Mesenchymal stem cell (in vitro differentiated cells and primary cell): ENCODE data around the gene NEDD8.
"Not testable (repeated sequence)": the region's sequence is repeated elsewhere in the genome, so short reads cannot be mapped to it uniquely, and the experiment has no call there.

Experiments
- DNase-seq: peaks from one replicate; pipeline ENCODE4 v3.0.0-alpha.2; 2013
- H2AFZ ChIP-seq: one replicate; pipeline ENCODE4 v1.6.1; 2013; ENCODE audit warnings: low read depth, mild to moderate bottlenecking, control low read depth, inconsistent platforms, low read length, moderate library complexity
- H2AK5ac ChIP-seq: 2 replicates; pipeline ENCODE4 v1.6.1; 2013; ENCODE audit warnings: low read length, moderate library complexity, mild to moderate bottlenecking, inconsistent platforms; ENCODE audit not compliant: severe bottlenecking
- H2BK120ac ChIP-seq: one replicate; pipeline ENCODE4 v1.6.1; 2013; ENCODE audit warnings: low read depth, mild to moderate bottlenecking, inconsistent platforms, low read length, moderate library complexity
- H2BK12ac ChIP-seq, 2 experiments: one replicate each; pipeline ENCODE4 v1.6.1; 2013; ENCODE audit warnings: inconsistent platforms in 2 of 2, low read length in 2 of 2, mild to moderate bottlenecking in 2 of 2, moderate library complexity in 2 of 2, control low read depth in 1 of 2
- H2BK15ac ChIP-seq: one replicate; pipeline ENCODE4 v1.6.1; 2013; ENCODE audit warnings: mild to moderate bottlenecking, low read depth, inconsistent platforms; ENCODE audit not compliant: poor library complexity, severe bottlenecking
- H2BK5ac ChIP-seq: 2 replicates; pipeline ENCODE4 v1.6.1; 2013; ENCODE audit warnings: low read depth, mild to moderate bottlenecking, low read length, control low read depth, inconsistent platforms; ENCODE audit not compliant: poor library complexity, severe bottlenecking
- H3K14ac ChIP-seq, 2 experiments: one replicate each; pipeline ENCODE4 v1.6.1; 2013; ENCODE audit warnings: inconsistent platforms in 2 of 2, low read length in 2 of 2, control low read depth in 1 of 2, mild to moderate bottlenecking in 1 of 2, moderate library complexity in 1 of 2
- H3K18ac ChIP-seq, 2 experiments: one replicate each; pipeline ENCODE4 v1.6.1; 2013; ENCODE audit warnings: inconsistent platforms in 2 of 2, low read length in 2 of 2, control low read depth in 1 of 2, low read depth in 1 of 2, mild to moderate bottlenecking in 1 of 2
- H3K23ac ChIP-seq, 2 experiments: one replicate each; pipeline ENCODE4 v1.6.1; 2013; ENCODE audit warnings: inconsistent platforms in 2 of 2, low read length in 2 of 2, mild to moderate bottlenecking in 2 of 2, moderate library complexity in 2 of 2, control low read depth in 1 of 2
- H3K27ac ChIP-seq: 2 replicates; pipeline ENCODE4 v1.5.1; 2013; ENCODE audit warnings: mild to moderate bottlenecking, moderate library complexity, low read length, control low read depth, inconsistent platforms; ENCODE audit not compliant: poor library complexity, severe bottlenecking
- H3K27me3 ChIP-seq, 2 experiments: 2 replicates each; pipeline versions ENCODE4 v1.6.1 to v1.7.0; 2013; ENCODE audit warnings: low read length in 2 of 2, mild to moderate bottlenecking in 2 of 2, moderate library complexity in 2 of 2, control low read depth in 1 of 2, inconsistent platforms in 1 of 2; ENCODE audit not compliant: control insufficient read depth in 1 of 2, insufficient read depth in 1 of 2
- H3K36me3 ChIP-seq, 2 experiments: 2 replicates each; pipeline versions ENCODE4 v1.6.1 to v1.7.0; 2013; ENCODE audit warnings: low read length in 2 of 2, control low read depth in 1 of 2, inconsistent platforms in 1 of 2, low read depth in 1 of 2, mild to moderate bottlenecking in 1 of 2; ENCODE audit not compliant: insufficient read depth in 2 of 2, control insufficient read depth in 1 of 2
- H3K4ac ChIP-seq, 2 experiments: one replicate each; pipeline ENCODE4 v1.6.1; 2013; ENCODE audit warnings: inconsistent platforms in 2 of 2, low read length in 2 of 2, mild to moderate bottlenecking in 2 of 2, moderate library complexity in 2 of 2, control low read depth in 1 of 2, low read depth in 1 of 2
- H3K4me1 ChIP-seq: 2 replicates; pipeline ENCODE4 v1.6.1; 2013; ENCODE audit warnings: low read depth, low read length, control low read depth; ENCODE audit not compliant: control insufficient read depth, insufficient read depth
- H3K4me2 ChIP-seq: 2 replicates; pipeline ENCODE4 v1.6.1; 2013; ENCODE audit warnings: low read length, mild to moderate bottlenecking, inconsistent platforms; ENCODE audit not compliant: poor library complexity, severe bottlenecking
- H3K4me3 ChIP-seq, 2 experiments: 2 replicates each; pipeline versions ENCODE4 v1.5.1 to v1.7.0; 2013; ENCODE audit warnings: low read length in 2 of 2, mild to moderate bottlenecking in 2 of 2, control low read depth in 1 of 2, low read depth in 1 of 2; ENCODE audit not compliant: insufficient read depth in 1 of 2
- H3K79me1 ChIP-seq: replicated peaks from 2 replicates; pipeline ENCODE4 v1.6.1; 2013; ENCODE audit warnings: mild to moderate bottlenecking, control low read depth, low read length, inconsistent platforms; ENCODE audit not compliant: poor library complexity, severe bottlenecking
- H3K9ac ChIP-seq: 2 replicates; pipeline ENCODE4 v1.7.0; 2013; ENCODE audit warnings: mild to moderate bottlenecking, low read length, moderate library complexity
- H3K9me3 ChIP-seq: 2 replicates; pipeline ENCODE4 v1.7.0; 2013; ENCODE audit warnings: mild to moderate bottlenecking, low read length; ENCODE audit not compliant: control insufficient read depth
- H4K8ac ChIP-seq: one replicate; pipeline ENCODE4 v1.6.1; 2013; ENCODE audit warnings: inconsistent platforms, mild to moderate bottlenecking, low read length, moderate library complexity
- H4K91ac ChIP-seq: one replicate; pipeline ENCODE4 v1.6.1; 2013; ENCODE audit warnings: mild to moderate bottlenecking, low read length, inconsistent platforms
- WGBS: methylation state at CpG from one replicate; pipeline ENCODE4 v1.1.7; 2013; ENCODE audit warnings: mixed read lengths; 5-methylcytosine and 5-hydroxymethylcytosine counted together

The NEDD8 gene

GRCh38 chr14:24202538-24202937 lies 29.6 kb downstream of the NEDD8 start:
- H3K23ac ChIP-seq, H2BK5ac ChIP-seq, H3K4ac ChIP-seq, H2BK120ac ChIP-seq, H2AFZ ChIP-seq, H2BK12ac ChIP-seq, H3K4me1 ChIP-seq, DNase-seq, H3K4me3 ChIP-seq, H2AK5ac ChIP-seq, H3K18ac ChIP-seq, H3K9ac ChIP-seq, H4K8ac ChIP-seq, H3K14ac ChIP-seq, H4K91ac ChIP-seq, H3K27me3 ChIP-seq, H3K9me3 ChIP-seq, H2BK15ac ChIP-seq, H3K27ac ChIP-seq, H3K4me2 ChIP-seq: not testable (repeated sequence)
- peaks cover 28% of the 10 kb centered on the region for H3K79me1 ChIP-seq
- WGBS, result 92% methylated on average over 8 of the region's 8 CpGs
- H3K36me3 ChIP-seq, result peaks cover 31 to 58% of the 10 kb centered on the region in 2 experiments

DNA sequence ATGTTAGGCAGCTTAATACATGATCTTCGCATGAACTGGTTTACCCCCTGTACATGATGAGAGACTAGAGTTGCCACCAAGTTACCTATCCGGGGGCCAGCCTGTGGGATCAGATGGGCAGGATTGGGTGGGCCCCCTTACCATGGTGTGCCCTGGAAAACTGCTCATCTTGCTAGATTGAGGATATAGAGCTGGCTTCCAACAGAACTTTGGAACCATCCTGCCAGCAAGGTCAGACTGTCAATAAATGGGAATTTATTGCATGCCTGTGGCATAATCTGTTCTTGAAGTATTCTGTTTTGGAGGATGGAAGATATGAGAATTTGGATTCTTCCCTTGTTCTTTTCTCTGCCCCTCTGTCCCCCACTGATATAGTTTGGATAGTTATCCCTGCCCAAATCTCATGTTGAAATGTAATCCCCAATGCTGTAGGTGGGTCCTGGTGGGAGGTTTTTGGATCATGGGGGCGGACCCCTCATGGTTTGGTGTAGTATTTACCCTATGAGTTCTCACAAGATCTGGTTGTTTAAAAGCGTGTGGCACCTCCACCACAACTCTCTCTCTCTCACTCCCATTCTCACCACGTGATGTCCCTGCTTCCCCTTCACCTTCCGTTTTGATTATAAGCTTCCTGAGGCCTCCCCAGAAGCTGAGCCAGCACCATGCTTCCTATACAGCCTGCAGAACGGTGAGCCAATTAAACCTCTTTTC lies 33.2 kb downstream of the NEDD8 start:
- H3K4me2 ChIP-seq, result peak overlapping the region; percentile 22
- H2BK12ac ChIP-seq, result no peak overlapping the region
- H2BK5ac ChIP-seq, result no peak overlapping the region
- H3K4ac ChIP-seq, result no peak overlapping the region
- over 99% methylated on average over 6 of the region's 7 CpGs for WGBS
- H2BK120ac ChIP-seq, result no peak overlapping the region
- H2BK15ac ChIP-seq, result no peak overlapping the region
- no peak overlapping the region for H3K23ac ChIP-seq
- H3K36me3 ChIP-seq, result peaks cover 9 to 28% of the 10 kb centered on the region in 2 experiments
- H3K27ac ChIP-seq, result no peak overlapping the region
- H2AK5ac ChIP-seq, result no peak overlapping the region
- H4K91ac ChIP-seq, result no peak overlapping the region
- no peak overlapping the region for H4K8ac ChIP-seq
- H2AFZ ChIP-seq, result no peak overlapping the region
- no peak overlapping the region for H3K14ac ChIP-seq
- no peaks in the 10 kb centered on the region for H3K27me3 ChIP-seq
- H3K18ac ChIP-seq, result no peak overlapping the region
- H3K9me3 ChIP-seq, result peaks cover 3% of the 10 kb centered on the region
- H3K79me1 ChIP-seq, result peaks cover 21% of the 10 kb centered on the region
- DNase-seq, result no peak
- H3K4me3 ChIP-seq, result no peak overlapping the region
- H3K4me1 ChIP-seq, result peaks cover 9% of the 10 kb centered on the region
- H3K9ac ChIP-seq, result no peak overlapping the region

- H2AK5ac ChIP-seq, result no peak overlapping the region
- DNase-seq, result no peak
- no peak overlapping the region for H2AFZ ChIP-seq
- no peak overlapping the region for H2BK12ac ChIP-seq
- no peak overlapping the region for H3K23ac ChIP-seq
- no peak overlapping the region for H3K27ac ChIP-seq
- H3K36me3 ChIP-seq, result peaks cover 20 to 31% of the 10 kb centered on the region in 2 experiments
- no peak overlapping the region for H3K18ac ChIP-seq
- no peaks in the 10 kb centered on the region for H3K27me3 ChIP-seq
- H3K4me2 ChIP-seq, result peak overlapping the region; percentile 39
- H3K79me1 ChIP-seq, result peaks cover 31% of the 10 kb centered on the region
- H3K9me3 ChIP-seq, result peaks cover 3% of the 10 kb centered on the region
- no peak overlapping the region for H3K9ac ChIP-seq
- no peak overlapping the region for H2BK15ac ChIP-seq
- no peak overlapping the region for H2BK120ac ChIP-seq
- H3K14ac ChIP-seq, result no peak overlapping the region
- H4K91ac ChIP-seq, result no peak overlapping the region
- peaks cover 9% of the 10 kb centered on the region for H3K4me1 ChIP-seq
- H2BK5ac ChIP-seq, result no peak overlapping the region
- H4K8ac ChIP-seq, result no peak overlapping the region
- peak overlapping the region in 1 of 2 experiments; percentile 3 for H3K4me3 ChIP-seq
- H3K4ac ChIP-seq, result no peak overlapping the region
- 90% methylated on average over 1 of the region's 2 CpGs for WGBS
These were observed 35.1 kb downstream of the NEDD8 start for GRCh38 chr14:24197056-24197450.

GRCh38 chr14:24196071-24197055 lies 35.8 kb downstream of the NEDD8 start:
- Histone ChIP-seq H3K18ac (peak overlapping the region in 1 of 2 experiments; percentile 41), H2BK12ac (no peak overlapping the region), H4K8ac (peak overlapping the region; percentile 64), H3K79me1 (peaks cover 29% of the 10 kb centered on the region), H3K4me1 (peaks cover 9% of the 10 kb centered on the region), H3K4me2 (peak overlapping the region; percentile 68), H3K23ac (no peak overlapping the region), H2BK5ac (no peak overlapping the region), H3K9ac (peak overlapping the region; percentile 100), H2AK5ac (peak overlapping the region; percentile 29), H3K14ac (peak overlapping the region in 1 of 2 experiments; percentile 72), H2BK120ac (no peak overlapping the region), H3K4ac (peak overlapping the region; percentile 14 to 79), H2AFZ (peak overlapping the region; percentile 83), H3K27me3 (no peaks in the 10 kb centered on the region), H3K27ac (peak overlapping the region; percentile 82), H2BK15ac (peak overlapping the region; percentile 19), H3K36me3 (peaks cover 20 to 34% of the 10 kb centered on the region in 2 experiments), H4K91ac (peak overlapping the region; percentile 44), H3K9me3 (no peaks in the 10 kb centered on the region), H3K4me3 (peak overlapping the region; percentile 82 to 94)
- peak; percentile 46 for DNase-seq
- 31% methylated on average over 26 of the region's 33 CpGs for WGBS
